Hepatocyte (in vitro differentiated cells): ENCODE data around the gene DNAH3. TPM values are rescaled to one million over a fixed set of nuclear protein-coding genes. Genes with fewer than 3 reads are reported as not detected.

Source experiments
- DNase-seq: peaks from one replicate; pipeline ENCODE4 v3.0.0-alpha.2; 2016; ENCODE audit warnings: low spot score
- H2AFZ ChIP-seq: fragments of 200-600 bp; sonication (generic); 2 replicates; pipeline ENCODE4 v1.6.0; 2016; ENCODE audit warnings: antibody characterized with exemption, mild to moderate bottlenecking
- H3K27ac ChIP-seq: fragments of 200-600 bp; sonication (generic); 2 replicates; pipeline ENCODE4 v1.5.1; 2016; ENCODE audit warnings: mild to moderate bottlenecking
- H3K27me3 ChIP-seq: fragments of 200-600 bp; sonication (generic); 2 replicates; pipeline ENCODE4 v1.6.1; 2016
- H3K36me3 ChIP-seq: fragments of 200-600 bp; sonication (generic); replicated peaks from 2 replicates; pipeline ENCODE4 v1.5.1; 2016; ENCODE audit warnings: low read depth; ENCODE audit not compliant: insufficient read depth
- H3K4me1 ChIP-seq: fragments of 200-600 bp; sonication (generic); 2 replicates; pipeline ENCODE4 v1.5.1; 2016; ENCODE audit warnings: mild to moderate bottlenecking, moderate library complexity; ENCODE audit not compliant: insufficient read depth
- H3K4me2 ChIP-seq: fragments of 200-600 bp; sonication (generic); 2 replicates; pipeline ENCODE4 v1.6.0; 2016
- H3K4me3 ChIP-seq: fragments of 200-600 bp; sonication (generic); 2 replicates; pipeline ENCODE4 v1.5.1; 2016; ENCODE audit warnings: mild to moderate bottlenecking
- H3K79me2 ChIP-seq: fragments of 200-600 bp; sonication (generic); 2 replicates; pipeline ENCODE4 v1.6.0; 2017; ENCODE audit warnings: mild to moderate bottlenecking
- H3K9me2 ChIP-seq: fragments of 200-600 bp; sonication (generic); replicated peaks from 2 replicates; pipeline ENCODE4 v1.6.0; 2017; ENCODE audit warnings: mild to moderate bottlenecking; ENCODE audit not compliant: insufficient read depth
- H3K9me3 ChIP-seq: fragments of 200-600 bp; sonication (generic); 2 replicates; pipeline ENCODE4 v1.5.1; 2016; ENCODE audit warnings: low read depth, mild to moderate bottlenecking
- H4K20me1 ChIP-seq: fragments of 200-600 bp; sonication (generic); 2 replicates; pipeline ENCODE4 v1.6.0; 2016; ENCODE audit warnings: mild to moderate bottlenecking; ENCODE audit not compliant: insufficient read depth, poor library complexity, severe bottlenecking
- EZH2 ChIP-seq: fragments of 200-600 bp; sonication (generic); IDR thresholded peaks from 2 replicates; pipeline ENCODE4 v1.6.1; 2016; ENCODE audit warnings: antibody characterized with exemption, mild to moderate bottlenecking, borderline replicate concordance
- EZH2phosphoT487 ChIP-seq: fragments of 200-600 bp; sonication (generic); IDR thresholded peaks from one replicate; pipeline ENCODE4 v1.6.1; 2018; ENCODE audit warnings: antibody characterized with exemption, mild to moderate bottlenecking, low read depth, moderate library complexity; ENCODE audit not compliant: unreplicated experiment, severe bottlenecking
- WGBS: methylation state at CpG from one replicate; pipeline ENCODE4 v1.1.6; 2016; ENCODE audit warnings: low lambda C conversion rate; ENCODE audit errors: missing lambda C conversion rate; 5-methylcytosine and 5-hydroxymethylcytosine counted together
- polyA plus RNA-seq: library from polyadenylated mRNA; unstranded; fragments of >200 nt; fragmentation: Nextera tagmentation; extraction: Ambion mirVana; gene quantifications from 2 replicates; pipeline ENCODE4 v1.2.1, GENCODE V29; 2016
- total RNA-seq: library from RNA; depleted of rRNA; stranded (reverse); fragments of >200 nt; gene quantifications from 2 replicates; pipeline ENCODE4 v1.2.3, GENCODE V29; 2014
- TF ChIP-seq, protein P1 (sequence below): fragments of 200-600 bp; sonication (generic); IDR thresholded peaks from 2 replicates; pipeline ENCODE4 v1.5.1; 2016; ENCODE audit warnings: antibody characterized with exemption, mild to moderate bottlenecking; ENCODE audit not compliant: poor library complexity

The DNAH3 gene
- total and polyA plus RNA-seq, 2 experiments from 2014 or later: 0.33 to 0.37 TPM

DNA sequence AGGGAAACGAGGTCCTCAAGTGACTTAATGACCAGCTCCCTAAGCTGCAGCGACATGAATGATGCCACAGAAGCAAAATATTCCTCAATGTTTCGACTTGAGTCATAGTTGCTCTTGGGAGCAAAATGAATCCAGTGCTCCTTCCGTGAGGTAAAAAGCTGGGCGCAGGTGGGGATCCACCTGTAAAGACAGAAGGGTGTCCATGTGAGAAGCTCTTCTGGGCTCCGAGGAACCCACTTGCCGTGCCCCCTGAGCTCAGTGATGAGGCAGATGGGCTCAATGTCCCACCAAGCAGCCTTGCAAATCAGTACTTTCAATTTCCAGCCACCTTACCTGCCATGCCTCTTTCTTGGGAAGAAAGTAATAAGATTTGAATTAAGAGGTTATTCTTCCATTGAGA is 25.5 kb downstream of the DNAH3 start:
- no peaks in the 10 kb centered on the region for H4K20me1 ChIP-seq
- H3K4me1 ChIP-seq: no peaks in the 10 kb centered on the region
- H3K79me2 ChIP-seq: no peaks in the 10 kb centered on the region
- 93% methylated on average over 7 of the region's 7 CpGs for WGBS
- no peaks in the 10 kb centered on the region for H3K9me2 ChIP-seq
- DNase-seq: no peak
- TF ChIP-seq, protein P1, sequence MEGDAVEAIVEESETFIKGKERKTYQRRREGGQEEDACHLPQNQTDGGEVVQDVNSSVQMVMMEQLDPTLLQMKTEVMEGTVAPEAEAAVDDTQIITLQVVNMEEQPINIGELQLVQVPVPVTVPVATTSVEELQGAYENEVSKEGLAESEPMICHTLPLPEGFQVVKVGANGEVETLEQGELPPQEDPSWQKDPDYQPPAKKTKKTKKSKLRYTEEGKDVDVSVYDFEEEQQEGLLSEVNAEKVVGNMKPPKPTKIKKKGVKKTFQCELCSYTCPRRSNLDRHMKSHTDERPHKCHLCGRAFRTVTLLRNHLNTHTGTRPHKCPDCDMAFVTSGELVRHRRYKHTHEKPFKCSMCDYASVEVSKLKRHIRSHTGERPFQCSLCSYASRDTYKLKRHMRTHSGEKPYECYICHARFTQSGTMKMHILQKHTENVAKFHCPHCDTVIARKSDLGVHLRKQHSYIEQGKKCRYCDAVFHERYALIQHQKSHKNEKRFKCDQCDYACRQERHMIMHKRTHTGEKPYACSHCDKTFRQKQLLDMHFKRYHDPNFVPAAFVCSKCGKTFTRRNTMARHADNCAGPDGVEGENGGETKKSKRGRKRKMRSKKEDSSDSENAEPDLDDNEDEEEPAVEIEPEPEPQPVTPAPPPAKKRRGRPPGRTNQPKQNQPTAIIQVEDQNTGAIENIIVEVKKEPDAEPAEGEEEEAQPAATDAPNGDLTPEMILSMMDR: no peak
- no peak for TF ChIP-seq EZH2phosphoT487
- no peak for TF ChIP-seq EZH2
- H3K9me3 ChIP-seq: no peaks in the 10 kb centered on the region
- no peaks in the 10 kb centered on the region for H3K27me3 ChIP-seq
- no peak overlapping the region for H3K27ac ChIP-seq
- H3K36me3 ChIP-seq: no peaks in the 10 kb centered on the region
- no peak overlapping the region for H3K4me2 ChIP-seq
- no peak overlapping the region for H2AFZ ChIP-seq
- no peak overlapping the region for H3K4me3 ChIP-seq

DNA sequence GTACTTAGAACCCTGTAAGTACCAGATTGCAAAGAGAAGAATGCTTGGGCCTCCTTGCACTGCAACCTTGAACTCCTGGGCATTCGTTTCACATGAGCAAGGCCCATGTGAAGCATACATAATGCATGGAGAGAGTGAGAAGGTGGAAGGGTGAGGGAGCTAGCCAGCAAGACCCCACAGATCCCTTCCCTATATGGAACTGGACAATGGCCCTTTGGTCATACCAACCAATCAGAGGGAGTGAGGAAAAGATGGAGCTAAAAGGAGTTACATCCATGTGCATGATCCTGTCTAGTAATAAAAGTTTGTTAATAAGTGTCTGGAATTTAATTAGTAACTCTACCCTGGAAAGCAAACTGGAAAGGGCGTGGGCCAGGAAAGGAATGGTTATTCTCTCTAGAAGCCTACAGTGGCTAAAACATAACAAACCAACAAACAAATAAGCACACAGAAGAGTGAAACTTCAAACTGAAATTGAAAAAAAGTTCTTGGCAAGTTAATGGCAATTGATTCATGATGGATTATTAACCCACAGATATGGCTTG is 29.6 kb downstream of the DNAH3 start:
- no peak for DNase-seq
- 81% methylated on average over 2 of the region's 2 CpGs for WGBS
- Histone ChIP-seq H3K4me3 (no peak overlapping the region), H3K27me3 (no peaks in the 10 kb centered on the region), H2AFZ (no peak overlapping the region), H3K36me3 (no peaks in the 10 kb centered on the region), H3K4me2 (no peak overlapping the region), H3K9me3 (no peaks in the 10 kb centered on the region), H3K9me2 (no peaks in the 10 kb centered on the region), H3K79me2 (no peaks in the 10 kb centered on the region), H3K4me1 (no peaks in the 10 kb centered on the region), H4K20me1 (no peaks in the 10 kb centered on the region), H3K27ac (no peak overlapping the region)
- TF ChIP-seq EZH2phosphoT487 (no peak), EZH2 (no peak)
- TF ChIP-seq, protein P1: no peak

DNA sequence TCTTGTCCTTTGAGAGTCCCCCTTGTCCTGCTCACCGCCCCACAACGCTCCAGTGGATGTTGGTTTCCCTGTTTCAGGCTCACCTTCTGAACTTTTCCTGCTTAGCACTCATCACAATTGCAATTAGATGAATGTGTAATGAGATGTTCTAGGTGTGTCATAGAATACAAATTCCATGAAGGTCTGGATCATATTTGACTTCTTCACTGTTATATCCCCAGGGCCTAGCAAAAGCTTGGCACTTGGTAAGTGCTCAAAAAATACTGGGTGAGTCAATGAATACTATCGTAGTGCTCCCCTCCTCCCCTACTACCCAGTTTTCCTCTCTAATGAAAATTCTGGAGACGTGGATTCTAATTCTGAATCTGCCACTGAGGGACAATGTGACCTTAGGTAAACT is 33.1 kb downstream of the DNAH3 start:
- no peak overlapping the region for H2AFZ ChIP-seq
- no peak overlapping the region for H3K4me3 ChIP-seq
- no peaks in the 10 kb centered on the region for H3K4me1 ChIP-seq
- DNase-seq: no peak
- no peaks in the 10 kb centered on the region for H3K9me2 ChIP-seq
- no peak overlapping the region for H3K4me2 ChIP-seq
- no peaks in the 10 kb centered on the region for H3K9me3 ChIP-seq
- no peaks in the 10 kb centered on the region for H3K79me2 ChIP-seq
- no peaks in the 10 kb centered on the region for H3K36me3 ChIP-seq
- H3K27me3 ChIP-seq: no peaks in the 10 kb centered on the region
- TF ChIP-seq EZH2phosphoT487: no peak
- TF ChIP-seq EZH2: no peak
- TF ChIP-seq, protein P1: no peak
- H3K27ac ChIP-seq: no peak overlapping the region
- WGBS: 90% methylated on average over 4 of the region's 4 CpGs
- H4K20me1 ChIP-seq: no peaks in the 10 kb centered on the region
